Stimulated activated CD8-positive, alpha-beta memory T cell treated with anti-CD3 and anti-CD28 coated beads, Interleukin-4, amount 100 ng/mL, for 24 hours (primary cell): Measurements from ENCODE around the gene KIAA1671.

Source experiments
- DNase-seq: peaks from one replicate; pipeline ENCODE4 v3.0.0-alpha.2; 2020; ENCODE audit warnings: low read depth

The KIAA1671 gene

GRCh38 chr22:24981656-24982055 lies 29.1 kb downstream of the KIAA1671 start:
- DNase-seq, result no peak

- DNase-seq, result no peak
These were observed 30.0 kb downstream of the KIAA1671 start for GRCh38 chr22:24982301-24983056.

- no peak for DNase-seq
These were observed 30.6 kb downstream of the KIAA1671 start for GRCh38 chr22:24983151-24983550.

- no peak for DNase-seq
These were observed 31.6 kb downstream of the KIAA1671 start for GRCh38 chr22:24984122-24984521.

GRCh38 chr22:24985826-24986214 lies 33.3 kb downstream of the KIAA1671 start:
- DNase-seq, result no peak

- no peak for DNase-seq
These were observed 34.3 kb downstream of the KIAA1671 start for GRCh38 chr22:24986816-24987215.

GRCh38 chr22:24989135-24989534 lies 36.6 kb downstream of the KIAA1671 start:
- DNase-seq, result no peak

- no peak for DNase-seq
These were observed 37.0 kb downstream of the KIAA1671 start for GRCh38 chr22:24989541-24989951.

- no peak for DNase-seq
These were observed 37.9 kb downstream of the KIAA1671 start for GRCh38 chr22:24990344-24990905.

- DNase-seq, result no peak
These were observed 40.4 kb downstream of the KIAA1671 start for GRCh38 chr22:24992946-24993345.

- DNase-seq, result no peak
These were observed 41.7 kb downstream of the KIAA1671 start for GRCh38 chr22:24994070-24994763.

GRCh38 chr22:24995649-24996180 lies 43.2 kb downstream of the KIAA1671 start:
- DNase-seq, result no peak

- DNase-seq, result no peak
These were observed 44.0 kb downstream of the KIAA1671 start for GRCh38 chr22:24996420-24996952.

GRCh38 chr22:24997023-24997422 lies 44.5 kb downstream of the KIAA1671 start:
- DNase-seq, result no peak

- no peak for DNase-seq
These were observed 48.2 kb downstream of the KIAA1671 start for GRCh38 chr22:25000686-25001085.

GRCh38 chr22:25002241-25002985 lies 49.9 kb downstream of the KIAA1671 start:
- DNase-seq, result no peak

- DNase-seq, result no peak
These were observed 53.8 kb downstream of the KIAA1671 start for GRCh38 chr22:25006354-25006753.

GRCh38 chr22:25007444-25008106 lies 55.1 kb downstream of the KIAA1671 start:
- DNase-seq, result no peak

GRCh38 chr22:25008666-25009065 lies 56.1 kb downstream of the KIAA1671 start:
- no peak for DNase-seq

GRCh38 chr22:25012741-25013143 lies 60.2 kb downstream of the KIAA1671 start:
- no peak for DNase-seq

- no peak for DNase-seq
These were observed 61.1 kb downstream of the KIAA1671 start for GRCh38 chr22:25013607-25014006.
